Astrocyte of the cerebellum (primary cell): ENCODE results near the gene NT5DC1.

Experiments
- DNase-seq: peaks from one replicate; pipeline ENCODE4 v3.0.0-alpha.2; 2011; ENCODE audit warnings: low read depth
- H3K4me3 ChIP-seq: 2 replicates; pipeline ENCODE4 v1.5.1; 2011; ENCODE audit warnings: mild to moderate bottlenecking, low read depth, low read length, moderate library complexity
- CTCF ChIP-seq: IDR thresholded peaks from 2 replicates; pipeline ENCODE4 v1.5.1; 2012; ENCODE audit warnings: low read length, low read depth, moderate library complexity, mild to moderate bottlenecking; ENCODE audit errors: missing control alignments
- in situ Hi-C: cut with HindIII; loops from 2 replicates; pipeline ENCODE4 v1.10.0; 2017; ENCODE audit warnings: low sequenced_read_pairs

The NT5DC1 gene

DNA sequence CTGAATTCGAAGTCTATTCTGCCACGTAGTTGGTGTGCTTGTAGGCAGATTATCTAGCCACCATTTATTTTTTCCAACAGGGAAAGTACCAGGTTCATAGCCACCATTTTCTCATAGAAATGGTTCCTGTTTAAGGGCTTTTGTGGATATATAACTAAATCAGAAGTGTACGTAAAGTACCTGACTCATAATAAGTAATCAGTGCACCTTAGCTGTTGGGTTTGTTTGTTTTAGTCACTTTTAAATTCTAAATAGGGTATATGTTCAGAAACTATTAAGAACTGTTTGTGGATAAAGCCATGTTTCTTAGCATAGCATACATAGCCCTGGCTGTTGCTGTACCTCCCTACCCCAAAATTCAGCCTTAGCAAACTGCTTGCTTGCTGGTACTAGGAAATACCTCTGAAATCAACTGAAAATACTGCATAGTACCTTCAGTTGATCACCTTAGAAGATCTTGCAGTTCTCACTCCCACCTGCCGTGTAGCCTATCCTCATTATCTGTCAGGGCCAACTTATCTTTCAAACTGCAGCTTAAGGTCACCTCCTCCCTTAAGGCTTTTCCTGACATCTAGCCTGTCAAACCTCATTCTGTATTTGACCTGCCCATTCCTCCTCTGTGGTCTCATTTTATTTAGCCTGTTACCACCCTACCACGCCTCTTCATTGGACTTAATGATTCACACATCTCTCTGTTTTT is 69.9 kb downstream of the NT5DC1 start:
- no peak for DNase-seq
- no peak for TF ChIP-seq CTCF

DNA sequence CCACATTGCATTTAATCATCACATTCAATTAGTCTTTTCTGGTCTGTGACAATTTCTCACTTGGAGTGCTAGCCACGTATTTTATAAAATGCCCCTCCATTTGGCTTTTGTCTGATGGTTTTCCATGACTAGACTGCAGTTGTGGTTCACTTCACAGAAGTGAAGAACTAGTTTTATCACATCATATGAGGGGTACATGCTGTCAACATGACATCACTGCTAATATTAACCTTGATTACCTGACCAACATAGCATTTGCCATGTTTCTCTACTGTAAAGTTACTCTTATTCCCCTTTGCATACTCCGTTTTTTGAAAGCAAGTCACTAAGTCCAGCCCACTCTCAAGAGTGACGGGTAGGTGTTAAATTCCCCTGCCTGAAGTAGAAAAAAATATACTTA is 73.3 kb downstream of the NT5DC1 start:
- H3K4me3 ChIP-seq: no peak overlapping the region
- no peak for DNase-seq
- in situ Hi-C loops: no loop called here
- no peak for TF ChIP-seq CTCF

More for the DNA sequence above, 69.9 kb downstream of the NT5DC1 start:
- H3K4me3 ChIP-seq: no peak overlapping the region
- in situ Hi-C loops: no loop called here

DNA sequence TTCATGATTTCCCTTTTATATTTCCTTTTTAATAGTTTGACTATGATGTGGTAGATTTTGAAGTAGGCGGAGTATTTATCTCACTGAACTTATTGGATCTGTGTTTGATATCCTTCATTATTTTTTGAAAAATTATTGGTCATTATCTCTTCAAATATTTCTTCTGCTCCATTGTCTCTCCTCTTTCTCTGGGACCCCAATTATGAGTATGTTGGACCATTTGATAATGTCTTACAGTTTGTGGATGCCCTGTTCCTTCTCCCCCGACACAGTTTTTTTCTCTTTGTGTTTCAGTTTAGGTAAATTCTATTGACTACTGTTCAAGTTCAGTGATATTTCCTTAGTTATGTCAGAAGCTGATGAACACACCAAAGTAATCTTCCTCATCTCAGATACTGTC is 74.7 kb downstream of the NT5DC1 start:
- no peak for DNase-seq
- TF ChIP-seq CTCF: no peak
- in situ Hi-C loops: no loop called here

GRCh38 chr6:116176596-116176995 is 75.9 kb downstream of the NT5DC1 start:
- in situ Hi-C loops: no loop called here
- TF ChIP-seq CTCF: no peak
- H3K4me3 ChIP-seq: no peak overlapping the region
- DNase-seq: no peak

More for the DNA sequence above, 74.7 kb downstream of the NT5DC1 start:
- no peak overlapping the region for H3K4me3 ChIP-seq

DNA sequence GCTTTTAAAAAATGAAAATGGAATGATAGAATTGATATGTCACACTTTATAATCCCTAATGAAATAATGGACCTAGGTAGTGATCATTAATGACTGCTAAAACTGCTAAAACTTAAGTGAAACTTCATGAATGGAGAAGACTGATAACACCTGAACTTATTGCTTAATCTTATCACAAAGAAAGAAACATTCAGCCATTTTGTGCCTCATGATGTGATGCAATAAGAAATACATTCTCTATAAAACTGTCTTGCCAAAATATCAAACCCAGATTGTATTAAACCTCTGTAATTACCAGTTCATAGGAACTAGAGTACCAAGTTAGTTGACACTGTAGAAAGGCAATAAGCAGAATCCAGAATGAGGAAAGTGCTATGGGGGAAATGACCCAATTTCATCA is 79.7 kb downstream of the NT5DC1 start:
- no peak overlapping the region for H3K4me3 ChIP-seq
- TF ChIP-seq CTCF: no peak
- DNase-seq: no peak
- in situ Hi-C loops: no loop called here

DNA sequence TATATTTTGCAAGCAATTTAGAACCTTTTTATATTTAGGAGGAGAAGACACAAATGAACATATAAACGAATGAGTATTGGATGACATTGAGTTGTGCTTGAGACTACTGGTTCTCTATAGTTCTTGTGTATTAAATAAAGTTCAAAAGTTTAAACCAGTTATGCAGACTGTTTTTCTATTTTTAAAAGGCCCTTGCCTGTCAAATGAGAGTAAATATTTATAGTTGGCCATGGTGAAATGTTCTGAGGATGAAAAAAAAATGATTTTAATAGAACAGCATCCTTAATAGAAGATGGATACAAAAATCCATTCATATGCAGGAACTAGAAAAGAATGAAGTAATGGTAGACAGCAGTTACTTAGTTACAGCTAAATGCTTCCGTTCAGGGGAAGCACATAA is 88.8 kb downstream of the NT5DC1 start:
- no peak for DNase-seq
- no peak overlapping the region for H3K4me3 ChIP-seq
- no peak for TF ChIP-seq CTCF
- in situ Hi-C loops: no loop called here
